Keratinocyte (primary cell): ENCODE measurements around the gene ULK4. TPM values are rescaled to one million over a fixed set of nuclear protein-coding genes. Genes with fewer than 3 reads are reported as not detected.

Experiments used
- DNase-seq: peaks from one replicate; pipeline ENCODE4 v3.0.0-alpha.2; 2011; ENCODE audit warnings: low read depth, missing footprints, low spot score
- FAIRE-seq: peaks from 2 replicates; lab custom pipeline; 2011; peaks lifted over from hg19 to GRCh38; lab: Jason Lieb, UNC
- H2AFZ ChIP-seq: 2 replicates; pipeline ENCODE4 v1.6.0; 2012; ENCODE audit warnings: low read length, control low read depth, inconsistent platforms; ENCODE audit not compliant: control insufficient read depth
- H3K27ac ChIP-seq: 2 replicates; pipeline ENCODE4 v1.5.1; 2011; ENCODE audit warnings: low read length; ENCODE audit not compliant: control insufficient read depth, insufficient read depth
- H3K27me3 ChIP-seq: 3 replicates; pipeline ENCODE4 v1.6.0; 2011; ENCODE audit warnings: low read length; ENCODE audit not compliant: control insufficient read depth, insufficient read depth; ENCODE audit errors: extremely low read depth
- H3K36me3 ChIP-seq, 2 experiments: 2 replicates in 1 of 2; 3 replicates in 1 of 2; pipeline ENCODE4 v1.5.1; 2011; ENCODE audit warnings: low read length in 2 of 2, mild to moderate bottlenecking in 1 of 2; ENCODE audit not compliant: control insufficient read depth in 2 of 2, insufficient read depth in 2 of 2; ENCODE audit errors: extremely low read depth in 1 of 2
- H3K4me1 ChIP-seq: 3 replicates; pipeline ENCODE4 v1.5.1; 2011; ENCODE audit warnings: low read length; ENCODE audit not compliant: control insufficient read depth, insufficient read depth; ENCODE audit errors: extremely low read depth
- H3K4me2 ChIP-seq: 3 replicates; pipeline ENCODE4 v1.6.0; 2011; ENCODE audit warnings: low read depth, low read length; ENCODE audit not compliant: control insufficient read depth, insufficient read depth; ENCODE audit errors: extremely low read depth
- H3K4me3 ChIP-seq, 3 experiments: fragments of 200-600 bp in 1 of 3; sonication (generic) in 1 of 3; 2 replicates in 2 of 3; 3 replicates in 1 of 3; pipeline ENCODE4 v1.5.1; 2011 to 2016; ENCODE audit warnings: low read length in 3 of 3, mild to moderate bottlenecking in 3 of 3, control low read depth in 2 of 3, inconsistent platforms in 1 of 3, low read depth in 1 of 3, mixed read lengths in 1 of 3, mixed run types in 1 of 3, moderate library complexity in 1 of 3; ENCODE audit not compliant: control insufficient read depth in 2 of 3, insufficient read depth in 2 of 3; ENCODE audit errors: extremely low read depth in 1 of 3
- H3K79me2 ChIP-seq: 2 replicates; pipeline ENCODE4 v1.6.0; 2012; ENCODE audit warnings: low read length; ENCODE audit not compliant: control insufficient read depth, insufficient read depth
- H3K9ac ChIP-seq: 3 replicates; pipeline ENCODE4 v1.6.0; 2011; ENCODE audit warnings: low read length; ENCODE audit not compliant: control insufficient read depth, insufficient read depth; ENCODE audit errors: extremely low read depth
- H3K9me1 ChIP-seq: 3 replicates; pipeline ENCODE4 v1.6.0; 2011; ENCODE audit warnings: low read length; ENCODE audit not compliant: control insufficient read depth, insufficient read depth; ENCODE audit errors: extremely low read depth
- H3K9me3 ChIP-seq: 2 replicates; pipeline ENCODE4 v1.5.1; 2012; ENCODE audit warnings: low read depth, low read length; ENCODE audit not compliant: control insufficient read depth
- H4K20me1 ChIP-seq: 3 replicates; pipeline ENCODE4 v1.6.0; 2011; ENCODE audit warnings: low read length; ENCODE audit not compliant: control insufficient read depth, insufficient read depth; ENCODE audit errors: extremely low read depth
- CTCF ChIP-seq, 3 experiments: IDR thresholded peaks in 1 of 3; conservative IDR thresholded peaks in 1 of 3; optimal IDR thresholded peaks in 1 of 3; 2 replicates in 2 of 3; 3 replicates in 1 of 3; pipeline versions ENCODE3 to v1.5.1; 2011; ENCODE audit warnings: low read length in 3 of 3, mild to moderate bottlenecking in 3 of 3, moderate library complexity in 2 of 3, control low read depth in 1 of 3, inconsistent platforms in 1 of 3; ENCODE audit not compliant: insufficient read depth in 2 of 3; ENCODE audit errors: extremely low read depth in 1 of 3
- EZH2 ChIP-seq: IDR thresholded peaks from one replicate; pipeline ENCODE4 v1.6.1; 2012; ENCODE audit warnings: inconsistent platforms, mild to moderate bottlenecking, low read length, moderate library complexity
- dilution Hi-C: fragments of 300-500 bp; cut with MboI; formaldehyde crosslinking; loops from one replicate; pipeline ENCODE4 v1.7.0; 2020; ENCODE audit warnings: low sequenced_read_pairs; ENCODE audit not compliant: extremely low pct_ligation_motif_present
- polyA plus RNA-seq, 5 experiments: library from polyadenylated mRNA; depleted of rRNA in 3 of 5; stranded (reverse) in 3 of 5; stranded (forward) in 1 of 5; unstranded in 1 of 5; fragments of >200 nt; gene quantifications; 1 replicate in 1 of 5; 2 replicates in 3 of 5; 3 replicates in 1 of 5; pipeline versions ENCODE4 v1.2.1 to v1.2.3, GENCODE V29; 2011 to 2012; ENCODE audit warnings: missing spikeins in 2 of 5, low read depth in 1 of 5, low replicate concordance in 1 of 5

ULK4 gene
- polyA plus RNA-seq, 1 donor (not counting 4 experiments of a cell fraction or from before 2014, with no cell fraction given): 6.1 TPM

GRCh38 chr3:41304593-41304992, 657.3 kb downstream of the ULK4 start:
- Histone ChIP-seq H4K20me1 (no peaks in the 10 kb centered on the region), H3K9ac (no peak overlapping the region), H3K9me1 (no peaks in the 10 kb centered on the region), H3K9me3 (no peaks in the 10 kb centered on the region), H3K4me2 (no peak overlapping the region), H3K27me3 (no peaks in the 10 kb centered on the region), H3K4me3 (no peak overlapping the region), H3K36me3 (no peaks in the 10 kb centered on the region), H3K27ac (no peak overlapping the region), H2AFZ (no peak overlapping the region), H3K4me1 (peaks cover 2% of the 10 kb centered on the region), H3K79me2 (no peaks in the 10 kb centered on the region)
- TF ChIP-seq EZH2 (no peak), CTCF (optimal IDR thresholded peaks at IDR 0.05 in 1 of 3, IDR thresholded peaks at IDR 0.05 in 1 of 3, conservative IDR thresholded peaks at IDR 0.05 in 1 of 3; ENCODE audit: extremely low read depth in 1 of 3, insufficient read depth in 2 of 3, low read length in 3 of 3) (no peak)
- dilution Hi-C loops: no loop called here
- FAIRE-seq: no peak
- DNase-seq: no peak

- no peaks in the 10 kb centered on the region for H3K9me3 ChIP-seq
- no peak overlapping the region for H3K4me3 ChIP-seq
- dilution Hi-C loops: no loop called here
Observed at GRCh38 chr3:41302295-41302694, 659.6 kb downstream of the ULK4 start.

More at GRCh38 chr3:41302295-41302694, 659.6 kb downstream of the ULK4 start:
- DNase-seq: no peak
- Histone ChIP-seq H3K27ac (no peak overlapping the region), H3K9ac (no peak overlapping the region), H3K9me1 (no peaks in the 10 kb centered on the region), H3K79me2 (no peaks in the 10 kb centered on the region), H3K27me3 (no peaks in the 10 kb centered on the region), H4K20me1 (no peaks in the 10 kb centered on the region), H3K4me1 (peaks cover 2% of the 10 kb centered on the region), H3K36me3 (no peaks in the 10 kb centered on the region), H2AFZ (no peak overlapping the region), H3K4me2 (no peak overlapping the region)
- no peak for FAIRE-seq
- no peak for TF ChIP-seq EZH2
- TF ChIP-seq CTCF (optimal IDR thresholded peaks at IDR 0.05 in 1 of 3, IDR thresholded peaks at IDR 0.05 in 1 of 3, conservative IDR thresholded peaks at IDR 0.05 in 1 of 3; ENCODE audit: extremely low read depth in 1 of 3, insufficient read depth in 2 of 3, low read length in 3 of 3): no peak
